RWPE2 (cell line): Measurements from ENCODE around the gene SMIM41.

ENCODE experiments used
- ATAC-seq: fragments of 200-7000 bp; cut with Tn5 transposase; 3 replicates; pipeline ENCODE4 v1.9.1; 2021; ENCODE audit warnings: low read depth
- DNase-seq: peaks from one replicate; pipeline ENCODE4 v3.0.0-alpha.2; 2020; ENCODE audit warnings: low spot score
- H3K27ac ChIP-seq: fragments of 450-650 bp; 2 replicates; pipeline ENCODE4 v1.5.1; 2017; ENCODE audit warnings: mild to moderate bottlenecking; ENCODE audit not compliant: poor library complexity, severe bottlenecking
- H3K27me3 ChIP-seq: fragments of 250-450 bp; sonication (Bioruptor Pico); 2 replicates; pipeline ENCODE4 v1.5.1; 2021; ENCODE audit warnings: mild to moderate bottlenecking, moderate library complexity; ENCODE audit not compliant: insufficient read depth, poor library complexity, severe bottlenecking
- H3K36me3 ChIP-seq: fragments of 250-450 bp; sonication (Bioruptor Pico); 2 replicates; pipeline ENCODE4 v1.5.1; 2020; ENCODE audit warnings: low read depth, mild to moderate bottlenecking, moderate library complexity
- H3K4me1 ChIP-seq: fragments of 250-450 bp; sonication (Bioruptor Pico); 2 replicates; pipeline ENCODE4 v1.5.1; 2021; ENCODE audit warnings: mild to moderate bottlenecking, moderate library complexity; ENCODE audit not compliant: insufficient read depth, poor library complexity, severe bottlenecking
- H3K4me3 ChIP-seq: fragments of 250-450 bp; sonication (Bioruptor Pico); 2 replicates; pipeline ENCODE4 v1.5.1; 2021; ENCODE audit warnings: mild to moderate bottlenecking, moderate library complexity; ENCODE audit not compliant: severe bottlenecking
- H3K9me3 ChIP-seq: fragments of 250-450 bp; sonication (Bioruptor Pico); 2 replicates; pipeline ENCODE4 v1.5.1; 2021; ENCODE audit warnings: mild to moderate bottlenecking, moderate library complexity; ENCODE audit not compliant: severe bottlenecking
- CTCF ChIP-seq: fragments of 450-650 bp; IDR thresholded peaks from one replicate; pipeline ENCODE4 v1.5.1; 2017; ENCODE audit warnings: mild to moderate bottlenecking, moderate library complexity; ENCODE audit not compliant: poor library complexity, severe bottlenecking

SMIM41 gene

GRCh38 chr12:52044292-52044983 is 35.1 kb upstream of the SMIM41 start:
- Histone ChIP-seq H3K36me3 (no peaks in the 10 kb centered on the region), H3K27me3 (no peaks in the 10 kb centered on the region), H3K9me3 (no peaks in the 10 kb centered on the region), H3K4me1 (no peaks in the 10 kb centered on the region), H3K4me3 (no peak overlapping the region), H3K27ac (no peak overlapping the region)
- ATAC-seq (no peak), DNase-seq (no peak)
- TF ChIP-seq CTCF, result no peak

GRCh38 chr12:52045794-52046199 is 33.7 kb upstream of the SMIM41 start:
- Histone ChIP-seq H3K4me1 (peaks cover 7% of the 10 kb centered on the region), H3K36me3 (no peaks in the 10 kb centered on the region), H3K27ac (no peak overlapping the region), H3K4me3 (no peak overlapping the region), H3K9me3 (no peaks in the 10 kb centered on the region), H3K27me3 (no peaks in the 10 kb centered on the region)
- no peak for ATAC-seq
- TF ChIP-seq CTCF, result no peak
- DNase-seq, result no peak

GRCh38 chr12:52046859-52047258 is 32.6 kb upstream of the SMIM41 start:
- H3K27ac ChIP-seq, result no peak overlapping the region
- no peaks in the 10 kb centered on the region for H3K27me3 ChIP-seq
- no peaks in the 10 kb centered on the region for H3K36me3 ChIP-seq
- ATAC-seq (no peak), DNase-seq (no peak)
- no peak overlapping the region for H3K4me3 ChIP-seq
- no peak for TF ChIP-seq CTCF
- peaks cover 7% of the 10 kb centered on the region for H3K4me1 ChIP-seq
- no peaks in the 10 kb centered on the region for H3K9me3 ChIP-seq

GRCh38 chr12:52049286-52049685 is 30.2 kb upstream of the SMIM41 start:
- no peak for TF ChIP-seq CTCF
- Histone ChIP-seq H3K27me3 (no peaks in the 10 kb centered on the region), H3K4me3 (no peak overlapping the region), H3K36me3 (no peaks in the 10 kb centered on the region), H3K9me3 (no peaks in the 10 kb centered on the region), H3K27ac (no peak overlapping the region), H3K4me1 (peaks cover 7% of the 10 kb centered on the region)
- DNase-seq (no peak), ATAC-seq (no peak)

- H3K4me1 ChIP-seq, result peaks cover 7% of the 10 kb centered on the region
- no peak for TF ChIP-seq CTCF
- H3K36me3 ChIP-seq, result no peaks in the 10 kb centered on the region
- no peak overlapping the region for H3K27ac ChIP-seq
- H3K27me3 ChIP-seq, result no peaks in the 10 kb centered on the region
- no peak for DNase-seq
- no peak overlapping the region for H3K4me3 ChIP-seq
- H3K9me3 ChIP-seq, result no peaks in the 10 kb centered on the region
- ATAC-seq, result no peak
Measured at GRCh38 chr12:52049688-52050087, 29.8 kb upstream of the SMIM41 start.
